OCI-LY3 (cell line): ENCODE data around the gene SPAG6.

Source experiments
- H2AFZ ChIP-seq: fragments of 200-600, 300-600 bp; shearing (Covaris generic); 2 replicates; pipeline ENCODE4 v1.6.0; 2014; ENCODE audit warnings: antibody characterized with exemption, low read depth, low read length
- H3K27ac ChIP-seq: fragments of 200-600, 300-600 bp; sonication (generic); 2 replicates; pipeline ENCODE4 v1.5.1; 2014; ENCODE audit warnings: mild to moderate bottlenecking, low read length, moderate library complexity, mixed read lengths
- H3K27me3 ChIP-seq: fragments of 200-600, 300-600 bp; sonication (generic); 2 replicates; pipeline ENCODE4 v1.6.1; 2014; ENCODE audit warnings: low read depth, low read length, mixed read lengths
- H3K36me3 ChIP-seq: fragments of 200-600, 300-600 bp; sonication (generic); replicated peaks from 2 replicates; pipeline ENCODE3; 2014; ENCODE audit warnings: low read depth, low read length, mixed read lengths
- H3K4me1 ChIP-seq: fragments of 300-600, 200-600 bp; sonication (generic); 2 replicates; pipeline ENCODE4 v1.6.1; 2014; ENCODE audit warnings: low read length, mixed read lengths
- H3K4me2 ChIP-seq: fragments of 200-600, 300-600 bp; sonication (generic); 2 replicates; pipeline ENCODE4 v1.6.1; 2014; ENCODE audit warnings: low read length, mixed read lengths
- H3K4me3 ChIP-seq: fragments of 300-600, 200-600 bp; sonication (generic); 2 replicates; pipeline ENCODE4 v1.5.1; 2014; ENCODE audit warnings: antibody characterized with exemption, mild to moderate bottlenecking, low read length, moderate library complexity
- H3K79me2 ChIP-seq: fragments of 300-600, 200-600 bp; shearing (Covaris generic); 2 replicates; pipeline ENCODE4 v1.6.1; 2014; ENCODE audit warnings: mild to moderate bottlenecking, low read length, mixed read lengths
- H3K9ac ChIP-seq: fragments of 300-600, 200-600 bp; shearing (Covaris generic); 2 replicates; pipeline ENCODE4 v1.6.0; 2014; ENCODE audit warnings: mild to moderate bottlenecking, low read length, moderate library complexity
- H3K9me3 ChIP-seq: fragments of 200-600, 300-600 bp; shearing (Covaris generic); 2 replicates; pipeline ENCODE4 v1.6.1; 2014; ENCODE audit warnings: low read length, mixed read lengths; ENCODE audit not compliant: insufficient read depth
- H4K20me1 ChIP-seq: fragments of 200-600, 300-600 bp; sonication (generic); 2 replicates; pipeline ENCODE4 v1.6.1; 2016; ENCODE audit warnings: low read length, mixed read lengths; ENCODE audit not compliant: insufficient read depth
- EZH2phosphoT487 ChIP-seq: fragments of 200-600 bp; shearing (Covaris generic); IDR thresholded peaks from 2 replicates; pipeline ENCODE4 v1.6.1; 2018; ENCODE audit warnings: antibody characterized with exemption, mixed run types, low read depth
- TF ChIP-seq, protein P1 (sequence below): fragments of 200-600, 300-600 bp; sonication (generic); IDR thresholded peaks from 2 replicates; pipeline ENCODE4 v1.5.1; 2014; ENCODE audit warnings: antibody characterized with exemption, low read length, low read depth

The SPAG6 gene

DNA sequence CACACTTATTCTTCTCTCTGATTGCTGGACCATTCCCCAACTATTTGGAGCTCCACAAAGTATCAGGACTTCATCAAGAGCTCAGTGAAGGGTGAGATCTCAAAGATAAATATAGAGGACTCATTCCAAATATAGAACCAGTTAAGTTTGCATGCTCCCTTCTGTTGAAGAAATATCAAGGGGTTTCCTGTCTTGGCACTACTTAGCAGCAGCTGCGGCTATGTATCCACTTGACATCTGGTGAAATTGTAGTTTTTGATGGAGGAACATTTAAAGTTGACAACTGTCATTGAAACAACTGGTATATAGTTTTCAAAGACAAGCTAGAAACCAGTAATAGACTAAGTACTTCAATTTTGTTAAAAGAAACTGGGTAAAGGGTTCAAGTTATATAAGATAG lies 1.0 kb upstream of the SPAG6 start:
- H3K27me3 ChIP-seq = peaks cover 12% of the 10 kb centered on the region; the same call in 1 of the 2 replicates
- H3K79me2 ChIP-seq = no peaks in the 10 kb centered on the region
- no peaks in the 10 kb centered on the region for H3K36me3 ChIP-seq

DNA sequence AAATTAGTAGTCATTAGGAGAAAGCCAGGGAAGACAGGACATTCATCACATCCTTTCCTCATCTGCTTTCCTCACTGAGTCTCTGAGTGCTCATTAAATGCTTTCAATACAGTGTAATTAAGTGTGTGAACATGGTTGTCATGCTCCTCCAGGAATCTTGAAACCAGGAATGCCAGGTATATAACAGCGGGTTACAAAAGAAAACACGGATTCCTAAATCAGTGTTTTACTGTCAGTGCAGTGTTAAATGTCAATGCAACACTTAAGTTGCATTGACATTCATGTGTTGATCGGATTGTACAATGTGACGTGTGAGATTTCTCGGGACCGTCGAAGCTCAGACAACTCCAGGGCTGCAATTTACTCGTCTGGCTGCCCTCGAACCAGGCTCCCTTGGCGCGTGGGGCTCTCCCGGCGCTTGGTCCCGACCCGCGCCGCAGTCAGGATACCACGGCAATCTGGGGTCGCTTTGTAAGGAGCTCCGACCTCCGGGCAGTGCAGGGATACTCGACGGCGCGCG lies 455 bp upstream of the SPAG6 start:
- TF ChIP-seq EZH2phosphoT487 = no peak
- TF ChIP-seq, protein P1, sequence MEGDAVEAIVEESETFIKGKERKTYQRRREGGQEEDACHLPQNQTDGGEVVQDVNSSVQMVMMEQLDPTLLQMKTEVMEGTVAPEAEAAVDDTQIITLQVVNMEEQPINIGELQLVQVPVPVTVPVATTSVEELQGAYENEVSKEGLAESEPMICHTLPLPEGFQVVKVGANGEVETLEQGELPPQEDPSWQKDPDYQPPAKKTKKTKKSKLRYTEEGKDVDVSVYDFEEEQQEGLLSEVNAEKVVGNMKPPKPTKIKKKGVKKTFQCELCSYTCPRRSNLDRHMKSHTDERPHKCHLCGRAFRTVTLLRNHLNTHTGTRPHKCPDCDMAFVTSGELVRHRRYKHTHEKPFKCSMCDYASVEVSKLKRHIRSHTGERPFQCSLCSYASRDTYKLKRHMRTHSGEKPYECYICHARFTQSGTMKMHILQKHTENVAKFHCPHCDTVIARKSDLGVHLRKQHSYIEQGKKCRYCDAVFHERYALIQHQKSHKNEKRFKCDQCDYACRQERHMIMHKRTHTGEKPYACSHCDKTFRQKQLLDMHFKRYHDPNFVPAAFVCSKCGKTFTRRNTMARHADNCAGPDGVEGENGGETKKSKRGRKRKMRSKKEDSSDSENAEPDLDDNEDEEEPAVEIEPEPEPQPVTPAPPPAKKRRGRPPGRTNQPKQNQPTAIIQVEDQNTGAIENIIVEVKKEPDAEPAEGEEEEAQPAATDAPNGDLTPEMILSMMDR = no peak

More for the DNA sequence above, 1.0 kb upstream of the SPAG6 start:
- Histone ChIP-seq H3K4me2 (peak overlapping the region; percentile 59), H3K9ac (no peak overlapping the region), H3K4me3 (peak overlapping the region; percentile 56), H2AFZ (no peak overlapping the region), H3K27ac (no peak overlapping the region), H3K4me1 (peaks cover 38% of the 10 kb centered on the region), H4K20me1 (no peaks in the 10 kb centered on the region), H3K9me3 (no peaks in the 10 kb centered on the region)
- TF ChIP-seq, protein P1 = no peak
- no peak for TF ChIP-seq EZH2phosphoT487

DNA sequence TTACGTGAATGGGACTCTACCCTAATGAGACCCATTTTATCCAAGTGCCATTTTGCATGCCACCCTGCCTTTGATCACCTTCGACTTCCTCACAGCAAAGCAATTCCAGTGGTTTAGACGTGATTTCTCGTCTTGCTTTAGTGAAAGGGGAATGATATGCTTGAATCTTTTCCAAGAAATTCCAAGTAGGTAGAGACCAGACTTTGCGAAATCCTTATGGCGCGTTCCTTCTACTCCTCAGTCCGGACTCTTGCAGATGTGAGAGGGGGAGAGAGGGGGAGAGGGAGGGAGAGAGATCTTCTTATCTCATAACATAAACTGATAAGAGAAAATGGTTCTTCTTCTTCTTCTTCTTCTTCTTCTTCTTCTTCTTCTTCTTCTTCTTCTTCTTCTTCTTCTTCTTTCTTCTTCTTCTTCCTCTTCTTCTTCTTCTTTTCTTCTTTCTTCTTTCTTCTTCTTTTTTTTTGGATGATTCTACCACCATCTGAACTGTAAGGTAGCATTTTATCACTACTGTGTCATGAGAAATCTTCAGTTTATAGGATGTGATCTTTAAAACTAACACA lies 883 bp downstream of the SPAG6 start:
- no peaks in the 10 kb centered on the region for H3K79me2 ChIP-seq
- H3K27me3 ChIP-seq = peaks cover 8% of the 10 kb centered on the region; the same call in 1 of the 2 replicates
- no peak overlapping the region for H3K4me2 ChIP-seq
- no peak overlapping the region for H3K4me3 ChIP-seq
- no peak for TF ChIP-seq EZH2phosphoT487
- TF ChIP-seq, protein P1 = no peak
- H3K36me3 ChIP-seq = no peaks in the 10 kb centered on the region
- H3K9ac ChIP-seq = no peak overlapping the region
- H2AFZ ChIP-seq = no peak overlapping the region
- no peaks in the 10 kb centered on the region for H4K20me1 ChIP-seq
- peaks cover 36% of the 10 kb centered on the region for H3K4me1 ChIP-seq
- H3K27ac ChIP-seq = no peak overlapping the region
- no peaks in the 10 kb centered on the region for H3K9me3 ChIP-seq

More for the DNA sequence above, 455 bp upstream of the SPAG6 start:
- Histone ChIP-seq H2AFZ (no peak overlapping the region), H3K27ac (no peak overlapping the region), H3K79me2 (no peaks in the 10 kb centered on the region), H3K36me3 (no peaks in the 10 kb centered on the region), H3K4me3 (no peak overlapping the region), H3K4me1 (peaks cover 33% of the 10 kb centered on the region), H4K20me1 (no peaks in the 10 kb centered on the region), H3K9me3 (no peaks in the 10 kb centered on the region), H3K9ac (no peak overlapping the region), H3K27me3 (peaks cover 8% of the 10 kb centered on the region; the same call in 1 of the 2 replicates), H3K4me2 (no peak overlapping the region)

DNA sequence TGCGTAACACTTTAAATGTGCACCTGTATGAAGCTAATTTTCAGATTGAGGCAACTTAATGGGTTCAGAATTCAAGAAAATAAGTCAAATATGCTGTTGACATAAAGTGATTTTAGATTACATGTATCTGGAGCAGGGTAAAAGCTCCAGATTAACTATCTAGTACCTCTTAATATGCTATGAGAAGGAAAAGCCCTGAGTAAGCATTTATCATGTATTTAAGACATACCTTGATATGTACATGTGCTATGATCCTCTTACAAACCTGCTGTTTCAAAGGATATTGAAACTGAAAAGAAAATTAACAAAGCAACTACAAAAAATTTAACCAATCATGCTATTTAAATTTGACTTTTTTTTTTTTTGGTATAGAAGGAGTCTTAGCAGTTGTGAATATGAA lies 4.5 kb downstream of the SPAG6 start:
- Histone ChIP-seq H3K27me3 (no peaks in the 10 kb centered on the region), H3K36me3 (no peaks in the 10 kb centered on the region), H4K20me1 (no peaks in the 10 kb centered on the region), H3K27ac (no peak overlapping the region), H3K4me3 (no peak overlapping the region), H3K9ac (no peak overlapping the region), H3K79me2 (no peaks in the 10 kb centered on the region), H3K9me3 (no peaks in the 10 kb centered on the region), H2AFZ (no peak overlapping the region), H3K4me2 (no peak overlapping the region), H3K4me1 (peaks cover 4% of the 10 kb centered on the region)
- TF ChIP-seq EZH2phosphoT487 = no peak
- TF ChIP-seq, protein P1 = no peak
